Measurements from ENCODE around the gene NKRF. TPM values are rescaled to one million over a fixed set of nuclear protein-coding genes. Genes with fewer than 3 reads are reported as not detected.

Gene NKRF
- total and polyA plus RNA-seq, 9 of the 15 experiments (the other 6 are each of a cell fraction or from before 2014, with no cell fraction given), result 8.9 to 31.9 (median 19.0) TPM

- TF ChIP-seq CEBPZ (IDR thresholded peaks at IDR 0.05; ENCODE audit: borderline replicate concordance, low read depth, low read length), result no peak
- TF ChIP-seq ZNF174 (CRISPR knock-in tag; IDR thresholded peaks at IDR 0.05), result no peak
- peak; percentile 89; the same call in 1 of the 2 replicates for TF ChIP-seq ZC3H4 (CRISPR knock-in tag; IDR thresholded peaks at IDR 0.05; ENCODE audit: borderline replicate concordance)
- no peak for TF ChIP-seq SMARCB1 (IDR thresholded peaks at IDR 0.05; ENCODE audit: insufficient read length, low read depth)
- TF ChIP-seq SNRNP70 (optimal IDR thresholded peaks at IDR 0.05; ENCODE audit: low read depth, low read length), result no peak
- no peak for TF ChIP-seq FOXM1 (IDR thresholded peaks at IDR 0.05; ENCODE audit: low read depth)
- TF ChIP-seq FOXM1 (CRISPR knock-in tag; IDR thresholded peaks at IDR 0.05; ENCODE audit: low read depth), result no peak
- TF ChIP-seq LARP7 (IDR thresholded peaks at IDR 0.05), result 0 out of 2 replicates have a peak, but pooled peaks have one; percentile 64
- no peak for TF ChIP-seq POLR2A (conservative IDR thresholded peaks at IDR 0.05)
- TF ChIP-seq CHAMP1 (IDR thresholded peaks at IDR 0.05), result no peak
- TF ChIP-seq ILK (tag; IDR thresholded peaks at IDR 0.05; ENCODE audit: borderline replicate concordance, low read depth), result no peak
- no peak for TF ChIP-seq SIX5 (IDR thresholded peaks at IDR 0.05; ENCODE audit: borderline replicate concordance in 1 of 2, insufficient read depth in 1 of 2, low read depth in 1 of 2, low read length in 2 of 2)
- TF ChIP-seq E2F4 (CRISPR knock-in tag; IDR thresholded peaks at IDR 0.05; ENCODE audit: low read depth), result no peak
- TF ChIP-seq RFX7 (CRISPR knock-in tag; IDR thresholded peaks at IDR 0.05), result no peak
- TF ChIP-seq CAMTA2 (CRISPR knock-in tag; conservative IDR thresholded peaks at IDR 0.05), result no peak
- TF ChIP-seq RHOXF2B (CRISPR knock-in tag; conservative IDR thresholded peaks at IDR 0.05), result no peak
- no peak for TF ChIP-seq ZNF696 (CRISPR knock-in tag; conservative IDR thresholded peaks at IDR 0.05)
- no peak for TF ChIP-seq ZNF124 (CRISPR knock-in tag; IDR thresholded peaks at IDR 0.05)
- TF ChIP-seq PKNOX1 (IDR thresholded peaks at IDR 0.05), result peak; percentile 60
These were observed 552 bp downstream of the NKRF start (continued) for GRCh38 chrX:119605464-119606279.
